Measurements from ENCODE around the gene ST6GAL2. TPM values are rescaled to one million over a fixed set of nuclear protein-coding genes. Genes with fewer than 3 reads are reported as not detected.

The ST6GAL2 gene
- polyA plus RNA-seq, 1 donor (not counting 4 experiments of a cell fraction or from before 2014, with no cell fraction given): 0.14 TPM

- DNase-seq (ENCODE audit: low read depth, low spot score) (no peak), FAIRE-seq (no peak)
- Histone ChIP-seq H3K27ac (ENCODE audit: control insufficient read depth, insufficient read depth, low read length) (no peak overlapping the region), H3K4me2 (ENCODE audit: control insufficient read depth, extremely low read depth, insufficient read depth, low read depth, low read length) (no peak overlapping the region), H3K4me3 (ENCODE audit: control insufficient read depth in 2 of 3, extremely low read depth in 1 of 3, insufficient read depth in 2 of 3, low read depth in 1 of 3, low read length in 3 of 3) (no peak overlapping the region), H3K27me3 (ENCODE audit: control insufficient read depth, extremely low read depth, insufficient read depth, low read length) (no peaks in the 10 kb centered on the region), H3K79me2 (ENCODE audit: control insufficient read depth, insufficient read depth, low read length) (no peaks in the 10 kb centered on the region), H3K4me1 (ENCODE audit: control insufficient read depth, extremely low read depth, insufficient read depth, low read length) (no peaks in the 10 kb centered on the region), H3K9me1 (ENCODE audit: control insufficient read depth, extremely low read depth, insufficient read depth, low read length) (no peaks in the 10 kb centered on the region), H3K9ac (ENCODE audit: control insufficient read depth, extremely low read depth, insufficient read depth, low read length) (no peak overlapping the region), H4K20me1 (ENCODE audit: control insufficient read depth, extremely low read depth, insufficient read depth, low read length) (no peaks in the 10 kb centered on the region), H3K36me3 (ENCODE audit: control insufficient read depth in 2 of 2, extremely low read depth in 1 of 2, insufficient read depth in 2 of 2, low read length in 2 of 2) (no peaks in the 10 kb centered on the region), H3K9me3 (ENCODE audit: control insufficient read depth, low read depth, low read length) (peaks cover 2% of the 10 kb centered on the region), H2AFZ (ENCODE audit: control insufficient read depth, low read length) (no peak overlapping the region)
- dilution Hi-C loops (cut with MboI; ENCODE audit: extremely low pct_ligation_motif_present, low sequenced_read_pairs): no loop called here
- peak; percentile 29 to 71 (median 41) for TF ChIP-seq CTCF (optimal IDR thresholded peaks at IDR 0.05 in 1 of 3, IDR thresholded peaks at IDR 0.05 in 1 of 3, conservative IDR thresholded peaks at IDR 0.05 in 1 of 3; ENCODE audit: extremely low read depth in 1 of 3, insufficient read depth in 2 of 3, low read length in 3 of 3)
- TF ChIP-seq EZH2 (IDR thresholded peaks at IDR 0.05; ENCODE audit: low read length): no peak
Measured at GRCh38 chr2:106863387-106863786, 22.6 kb downstream of the ST6GAL2 start.

- Histone ChIP-seq H2AFZ (ENCODE audit: control insufficient read depth, low read length) (no peak overlapping the region), H3K36me3 (ENCODE audit: control insufficient read depth in 2 of 2, extremely low read depth in 1 of 2, insufficient read depth in 2 of 2, low read length in 2 of 2) (no peaks in the 10 kb centered on the region), H3K27me3 (ENCODE audit: control insufficient read depth, extremely low read depth, insufficient read depth, low read length) (no peaks in the 10 kb centered on the region), H3K9ac (ENCODE audit: control insufficient read depth, extremely low read depth, insufficient read depth, low read length) (no peak overlapping the region), H4K20me1 (ENCODE audit: control insufficient read depth, extremely low read depth, insufficient read depth, low read length) (no peaks in the 10 kb centered on the region), H3K27ac (ENCODE audit: control insufficient read depth, insufficient read depth, low read length) (no peak overlapping the region), H3K4me3 (ENCODE audit: control insufficient read depth in 2 of 3, extremely low read depth in 1 of 3, insufficient read depth in 2 of 3, low read depth in 1 of 3, low read length in 3 of 3) (no peak overlapping the region), H3K4me2 (ENCODE audit: control insufficient read depth, extremely low read depth, insufficient read depth, low read depth, low read length) (no peak overlapping the region), H3K79me2 (ENCODE audit: control insufficient read depth, insufficient read depth, low read length) (no peaks in the 10 kb centered on the region), H3K9me1 (ENCODE audit: control insufficient read depth, extremely low read depth, insufficient read depth, low read length) (no peaks in the 10 kb centered on the region), H3K9me3 (ENCODE audit: control insufficient read depth, low read depth, low read length) (peaks cover 2% of the 10 kb centered on the region), H3K4me1 (ENCODE audit: control insufficient read depth, extremely low read depth, insufficient read depth, low read length) (no peaks in the 10 kb centered on the region)
- dilution Hi-C loops (cut with MboI; ENCODE audit: extremely low pct_ligation_motif_present, low sequenced_read_pairs): no loop called here
- DNase-seq (ENCODE audit: low read depth, low spot score): no peak
- FAIRE-seq: no peak
- TF ChIP-seq EZH2 (IDR thresholded peaks at IDR 0.05; ENCODE audit: low read length) (no peak), CTCF (optimal IDR thresholded peaks at IDR 0.05 in 1 of 3, IDR thresholded peaks at IDR 0.05 in 1 of 3, conservative IDR thresholded peaks at IDR 0.05 in 1 of 3; ENCODE audit: extremely low read depth in 1 of 3, insufficient read depth in 2 of 3, low read length in 3 of 3) (no peak)
Measured at GRCh38 chr2:106859498-106859897, 26.5 kb downstream of the ST6GAL2 start.

All from keratinocyte (primary cell).